ENCODE measurements around the gene SCGB1A1. TPM values are rescaled to one million over a fixed set of nuclear protein-coding genes. Genes with fewer than 3 reads are reported as not detected.

SCGB1A1 gene
- polyA plus RNA-seq, 3 donors = 0.54 to 0.82 TPM; not detected in 1

GRCh38 chr11:62394825-62395538 lies 23.9 kb upstream of the SCGB1A1 start:
- 11 to 18% (median 15%) methylated on average over 14 of the region's 14 CpGs for WGBS, 3 donors

GRCh38 chr11:62395885-62396551 lies 22.8 kb upstream of the SCGB1A1 start:
- WGBS, 3 donors = 77 to 84% (median 78%) methylated on average over 10 of the region's 10 CpGs
- no peak overlapping the region for H3K27ac ChIP-seq (ENCODE audit: low read depth, low read length)

More at GRCh38 chr11:62394825-62395538, 23.9 kb upstream of the SCGB1A1 start:
- H3K27ac ChIP-seq (ENCODE audit: low read depth, low read length) = no peak overlapping the region

- no peak overlapping the region for H3K27ac ChIP-seq (ENCODE audit: low read depth, low read length)
- WGBS, 3 donors = 21 to 69% (median 30%) methylated on average over 20 to 22 of the region's 22 CpGs
These were observed 20.5 kb upstream of the SCGB1A1 start for GRCh38 chr11:62398011-62398994.

GRCh38 chr11:62399172-62399877 lies 19.5 kb upstream of the SCGB1A1 start:
- 42 to 62% (median 45%) methylated on average over 10 of the region's 10 CpGs for WGBS, 3 donors
- peak overlapping the region; percentile 74 for H3K27ac ChIP-seq (ENCODE audit: low read depth, low read length)

- WGBS, 3 donors = 46 to 53% (median 50%) methylated on average over 7 of the region's 7 CpGs
- peak overlapping the region; percentile 74 for H3K27ac ChIP-seq (ENCODE audit: low read depth, low read length)
These were observed 19.0 kb upstream of the SCGB1A1 start for GRCh38 chr11:62399878-62400266.

GRCh38 chr11:62400281-62400680 lies 18.6 kb upstream of the SCGB1A1 start:
- no peak overlapping the region for H3K27ac ChIP-seq (ENCODE audit: low read depth, low read length)
- WGBS, 3 donors = 57 to 63% (median 60%) methylated on average over 6 of the region's 6 CpGs

- no peak overlapping the region for H3K27ac ChIP-seq (ENCODE audit: low read depth, low read length)
- 51 to 62% (median 52%) methylated on average over 9 of the region's 9 CpGs for WGBS, 3 donors
These were observed 18.1 kb upstream of the SCGB1A1 start for GRCh38 chr11:62400760-62401159.

- no peak overlapping the region for H3K27ac ChIP-seq (ENCODE audit: low read depth, low read length)
- 83 to 90% (median 85%) methylated on average over 5 of the region's 5 CpGs for WGBS, 3 donors
These were observed 17.5 kb upstream of the SCGB1A1 start for GRCh38 chr11:62401356-62401755.

- WGBS, 3 donors = 29 to 67% (median 51%) methylated on average over 7 of the region's 7 CpGs
- H3K27ac ChIP-seq (ENCODE audit: low read depth, low read length) = no peak overlapping the region
These were observed 17.0 kb upstream of the SCGB1A1 start for GRCh38 chr11:62401811-62402210.

- WGBS, 3 donors = 20 to 59% (median 30%) methylated on average over 15 of the region's 15 CpGs
- peak overlapping the region; percentile 56 for H3K27ac ChIP-seq (ENCODE audit: low read depth, low read length)
These were observed 16.4 kb upstream of the SCGB1A1 start for GRCh38 chr11:62402226-62402959.

- H3K27ac ChIP-seq (ENCODE audit: low read depth, low read length) = no peak overlapping the region
- 71 to 81% (median 80%) methylated on average over 12 of the region's 12 CpGs for WGBS, 3 donors
These were observed 15.7 kb upstream of the SCGB1A1 start for GRCh38 chr11:62402960-62403730.

GRCh38 chr11:62404435-62404834 lies 14.4 kb upstream of the SCGB1A1 start:
- H3K27ac ChIP-seq (ENCODE audit: low read depth, low read length) = no peak overlapping the region
- 98% methylated on average over 6 of the region's 6 CpGs for WGBS, 3 donors

GRCh38 chr11:62404901-62405300 lies 13.9 kb upstream of the SCGB1A1 start:
- WGBS, 3 donors = 69 to 90% (median 89%) methylated on average over 5 of the region's 5 CpGs
- H3K27ac ChIP-seq (ENCODE audit: low read depth, low read length) = no peak overlapping the region

- 51 to 66% (median 53%) methylated on average over 4 of the region's 4 CpGs for WGBS, 3 donors
- H3K27ac ChIP-seq (ENCODE audit: low read depth, low read length) = no peak overlapping the region
These were observed 12.8 kb upstream of the SCGB1A1 start for GRCh38 chr11:62406034-62406433.

GRCh38 chr11:62409831-62410230 lies 9.0 kb upstream of the SCGB1A1 start:
- WGBS, 3 donors = 77 to 95% (median 94%) methylated on average over 8 of the region's 8 CpGs
- no peak overlapping the region for H3K27ac ChIP-seq (ENCODE audit: low read depth, low read length)

- no peak overlapping the region for H3K27ac ChIP-seq (ENCODE audit: low read depth, low read length)
- 86 to 90% (median 89%) methylated on average over 8 of the region's 8 CpGs for WGBS, 3 donors
These were observed 7.9 kb upstream of the SCGB1A1 start for GRCh38 chr11:62410972-62411371.

GRCh38 chr11:62411524-62411923 lies 7.3 kb upstream of the SCGB1A1 start:
- no peak overlapping the region for H3K27ac ChIP-seq (ENCODE audit: low read depth, low read length)
- WGBS, 3 donors = 84 to 90% (median 88%) methylated on average over 5 of the region's 5 CpGs

Data from adipose tissue (tissue), 3 donors.